Islet precursor cell (in vitro differentiated cells): ENCODE measurements around the gene SCGB3A2.

ENCODE experiments used
- DNase-seq: peaks from one replicate; pipeline ENCODE4 v3.0.0-alpha.2; 2018

The SCGB3A2 gene

DNA sequence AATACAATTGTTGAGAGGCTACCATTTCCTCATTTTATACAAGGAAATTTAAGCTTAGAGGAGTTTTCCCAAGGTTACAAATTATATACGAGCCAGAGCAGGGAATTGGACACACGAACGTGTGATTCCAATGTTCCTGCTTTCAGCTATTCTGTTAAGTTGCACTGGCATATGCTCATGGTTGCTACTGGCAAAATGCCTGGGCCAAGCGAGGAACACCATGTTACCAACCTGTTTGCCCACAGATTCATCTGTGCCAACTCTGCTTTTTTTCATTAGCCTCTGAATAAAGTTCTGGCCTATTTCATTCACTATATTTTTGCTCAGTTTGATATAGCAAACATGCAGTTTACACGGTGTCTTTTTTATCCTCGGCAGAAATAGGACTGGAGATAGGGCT lies 32.9 kb downstream of the SCGB3A2 start:
- DNase-seq: no peak

DNA sequence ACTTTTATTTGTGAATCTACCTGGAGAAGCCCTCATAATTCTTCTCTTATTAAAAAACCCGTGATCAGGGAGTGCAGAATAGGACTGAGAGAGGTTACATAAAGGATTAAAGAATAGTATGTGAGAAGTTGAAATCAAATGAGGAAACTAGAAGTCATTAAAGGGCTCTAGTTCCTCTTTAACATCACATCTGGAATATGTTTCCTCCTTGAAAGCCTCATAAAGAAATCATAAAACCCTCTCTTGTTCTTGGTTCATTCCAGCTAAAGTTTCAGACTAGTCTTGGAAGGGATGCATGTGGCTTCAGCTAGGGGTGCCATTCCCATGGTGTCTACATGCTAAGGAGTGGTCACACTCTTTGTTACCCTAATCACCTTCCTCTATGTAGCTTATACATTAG lies 33.5 kb downstream of the SCGB3A2 start:
- no peak for DNase-seq

DNA sequence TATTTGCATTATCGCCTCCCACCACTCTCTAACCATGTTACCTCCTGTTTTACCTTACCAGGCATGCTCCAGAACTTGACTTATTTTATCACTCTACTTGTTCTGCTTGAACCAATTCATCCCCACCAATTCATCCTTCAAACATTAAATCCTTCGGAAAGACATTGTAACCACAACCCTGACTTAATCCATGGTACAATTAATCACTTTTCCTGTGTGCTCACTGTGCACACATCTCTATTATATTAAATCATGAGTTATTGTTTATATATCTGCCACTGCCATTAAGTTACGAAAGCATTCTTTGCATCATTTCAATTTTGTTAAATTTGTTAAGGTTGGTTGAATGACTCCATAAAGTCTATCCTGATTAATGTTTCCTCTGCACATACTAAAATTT lies 35.3 kb downstream of the SCGB3A2 start:
- no peak for DNase-seq

- DNase-seq: no peak
Observed at GRCh38 chr5:147918101-147918685, 39.7 kb downstream of the SCGB3A2 start.

GRCh38 chr5:147918899-147919298 lies 40.4 kb downstream of the SCGB3A2 start:
- DNase-seq: no peak

DNA sequence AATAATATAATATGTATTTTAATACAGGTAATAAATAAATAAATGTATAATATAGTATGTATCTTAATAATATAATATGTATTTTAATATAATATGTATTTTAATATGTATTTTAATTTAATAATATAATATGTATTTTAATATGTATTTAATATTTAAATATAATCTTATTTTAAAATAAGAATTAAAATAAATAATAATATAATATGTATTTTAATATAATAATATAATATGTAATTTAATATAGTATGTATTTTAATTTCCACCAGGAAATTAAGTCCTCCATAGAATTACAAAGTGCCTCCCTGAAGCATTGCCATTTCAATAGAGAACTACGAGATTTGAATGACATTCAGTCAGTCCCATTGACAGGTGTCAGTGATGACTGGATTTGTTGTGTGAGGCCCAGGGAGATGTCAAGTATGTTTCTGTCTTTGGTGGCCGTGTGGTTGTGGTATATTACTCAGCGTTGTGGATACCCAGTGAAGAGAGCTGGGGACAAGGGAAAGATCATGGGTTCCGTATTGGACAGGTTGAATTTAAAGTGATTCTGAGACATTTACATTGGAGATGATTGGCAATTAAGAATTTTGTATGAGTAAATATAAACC lies 42.0 kb downstream of the SCGB3A2 start:
- DNase-seq: no peak

DNA sequence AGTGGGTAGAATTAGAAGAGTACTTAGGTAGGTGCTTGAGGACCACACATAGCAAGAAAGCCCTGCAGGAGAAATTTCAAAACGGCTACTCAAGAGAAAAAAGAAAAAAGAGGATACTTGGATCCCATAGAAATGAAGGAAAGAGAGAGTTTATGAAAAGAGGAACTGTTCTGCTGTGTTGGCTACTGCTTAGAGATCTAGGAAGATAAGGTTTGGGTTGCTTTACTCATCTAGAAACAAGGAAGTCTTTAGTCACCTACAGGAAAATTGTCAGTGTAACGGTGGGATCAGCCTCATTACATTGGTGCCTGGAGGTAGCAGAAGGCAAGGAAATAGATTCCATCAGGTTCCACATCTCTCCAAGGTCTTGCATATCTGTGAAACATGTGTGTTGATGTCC lies 42.6 kb downstream of the SCGB3A2 start:
- DNase-seq: no peak

DNA sequence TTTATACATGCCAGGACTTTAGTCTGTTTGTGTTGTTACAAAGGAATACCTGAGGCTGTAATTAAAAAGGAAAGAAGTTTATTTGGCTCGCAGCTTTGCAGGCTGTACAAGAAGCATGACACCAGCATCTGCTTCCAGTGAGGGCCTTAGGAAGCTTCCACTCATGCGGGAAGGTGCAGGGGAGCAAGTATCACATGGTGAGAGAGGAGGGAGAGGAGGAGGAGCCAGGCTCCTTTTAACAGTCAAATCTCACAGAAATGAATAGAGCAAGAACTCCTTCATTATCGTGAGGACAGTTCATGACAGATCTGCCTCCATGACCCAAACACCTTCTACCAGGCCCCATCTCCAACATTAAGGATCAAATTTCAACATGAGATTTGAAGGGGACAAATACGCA lies 46.5 kb downstream of the SCGB3A2 start:
- DNase-seq: no peak

DNA sequence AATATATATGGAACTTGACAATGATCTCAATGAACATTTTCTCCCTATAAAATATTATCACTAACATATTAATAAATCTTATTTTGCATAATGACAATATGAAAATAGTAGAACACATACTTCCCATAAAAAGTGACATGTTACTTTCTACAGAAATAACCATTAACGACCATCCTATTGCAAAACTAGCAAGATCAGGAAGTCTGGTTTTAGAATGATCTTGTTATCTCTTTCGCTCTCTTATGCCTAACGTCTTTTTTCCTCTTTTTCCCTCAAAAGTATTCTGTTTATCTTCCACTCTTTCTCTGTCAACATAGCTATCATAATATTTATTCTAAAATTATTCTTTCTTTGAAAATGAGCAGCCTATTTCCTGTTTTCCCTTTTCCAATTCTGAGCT lies 49.4 kb downstream of the SCGB3A2 start:
- DNase-seq: no peak

GRCh38 chr5:147930769-147931168 lies 52.3 kb downstream of the SCGB3A2 start:
- no peak for DNase-seq
